Left ventricle myocardium inferior (tissue), 1 donor: Measurements from ENCODE around the gene PSAPL1. TPM values are rescaled to one million over a fixed set of nuclear protein-coding genes. Genes with fewer than 3 reads are reported as not detected.

Experiments
- DNase-seq: peaks from one replicate; pipeline ENCODE4 v3.0.0-alpha.2; 2020
- H3K27ac ChIP-seq: fragments of 200-600 bp; replicated peaks from 2 replicates; pipeline ENCODE4 v1.8.0; 2021
- H3K27me3 ChIP-seq: fragments of 200-600 bp; 2 replicates; pipeline ENCODE4 v1.8.0; 2021; ENCODE audit warnings: low read depth
- H3K36me3 ChIP-seq: fragments of 200-600 bp; 2 replicates; pipeline ENCODE4 v1.8.0; 2021
- H3K4me1 ChIP-seq: fragments of 200-600 bp; 2 replicates; pipeline ENCODE4 v1.8.0; 2021
- H3K4me3 ChIP-seq: fragments of 200-600 bp; 2 replicates; pipeline ENCODE4 v1.8.0; 2021; ENCODE audit warnings: mild to moderate bottlenecking, moderate library complexity
- H3K9me3 ChIP-seq: fragments of 200-600 bp; replicated peaks from 2 replicates; pipeline ENCODE4 v1.8.0; 2021
- intact Hi-C: fragments of 100-400 bp; cut with micrococcal nuclease; formaldehyde crosslinking; loops from one replicate; pipeline ENCODE4 v1.11.0; 2022
- total RNA-seq: library from RNA; stranded (reverse); fragmentation: NEBNext Ultra II Directional; extraction: Animal tissue kit (Norgen Biotek cat#: 25700); gene quantifications from one replicate; pipeline ENCODE4 v1.2.1, GENCODE V29; 2021
- TF ChIP-seq, protein P1 (sequence below): fragments of 200-600 bp; IDR thresholded peaks from 2 replicates; pipeline ENCODE4 v1.8.0; 2021; ENCODE audit warnings: antibody characterized with exemption, mild to moderate bottlenecking, borderline replicate concordance
- donor health status: DM: no; HTN: yes; CAD: no; lungs with severe emphysema.

The PSAPL1 gene
- total RNA-seq, 1 donor from 2014 or later: not detected

GRCh38 chr4:7422151-7422897, 12.4 kb downstream of the PSAPL1 start:
- TF ChIP-seq, protein P1, sequence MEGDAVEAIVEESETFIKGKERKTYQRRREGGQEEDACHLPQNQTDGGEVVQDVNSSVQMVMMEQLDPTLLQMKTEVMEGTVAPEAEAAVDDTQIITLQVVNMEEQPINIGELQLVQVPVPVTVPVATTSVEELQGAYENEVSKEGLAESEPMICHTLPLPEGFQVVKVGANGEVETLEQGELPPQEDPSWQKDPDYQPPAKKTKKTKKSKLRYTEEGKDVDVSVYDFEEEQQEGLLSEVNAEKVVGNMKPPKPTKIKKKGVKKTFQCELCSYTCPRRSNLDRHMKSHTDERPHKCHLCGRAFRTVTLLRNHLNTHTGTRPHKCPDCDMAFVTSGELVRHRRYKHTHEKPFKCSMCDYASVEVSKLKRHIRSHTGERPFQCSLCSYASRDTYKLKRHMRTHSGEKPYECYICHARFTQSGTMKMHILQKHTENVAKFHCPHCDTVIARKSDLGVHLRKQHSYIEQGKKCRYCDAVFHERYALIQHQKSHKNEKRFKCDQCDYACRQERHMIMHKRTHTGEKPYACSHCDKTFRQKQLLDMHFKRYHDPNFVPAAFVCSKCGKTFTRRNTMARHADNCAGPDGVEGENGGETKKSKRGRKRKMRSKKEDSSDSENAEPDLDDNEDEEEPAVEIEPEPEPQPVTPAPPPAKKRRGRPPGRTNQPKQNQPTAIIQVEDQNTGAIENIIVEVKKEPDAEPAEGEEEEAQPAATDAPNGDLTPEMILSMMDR: no peak
- H3K36me3 ChIP-seq: no peaks in the 10 kb centered on the region
- H3K4me3 ChIP-seq: no peak overlapping the region
- no peaks in the 10 kb centered on the region for H3K9me3 ChIP-seq
- intact Hi-C loops: no loop called here
- DNase-seq: peak; percentile 8
- H3K4me1 ChIP-seq: no peaks in the 10 kb centered on the region
- peaks cover 15% of the 10 kb centered on the region for H3K27me3 ChIP-seq
- H3K27ac ChIP-seq: no peak overlapping the region

DNA sequence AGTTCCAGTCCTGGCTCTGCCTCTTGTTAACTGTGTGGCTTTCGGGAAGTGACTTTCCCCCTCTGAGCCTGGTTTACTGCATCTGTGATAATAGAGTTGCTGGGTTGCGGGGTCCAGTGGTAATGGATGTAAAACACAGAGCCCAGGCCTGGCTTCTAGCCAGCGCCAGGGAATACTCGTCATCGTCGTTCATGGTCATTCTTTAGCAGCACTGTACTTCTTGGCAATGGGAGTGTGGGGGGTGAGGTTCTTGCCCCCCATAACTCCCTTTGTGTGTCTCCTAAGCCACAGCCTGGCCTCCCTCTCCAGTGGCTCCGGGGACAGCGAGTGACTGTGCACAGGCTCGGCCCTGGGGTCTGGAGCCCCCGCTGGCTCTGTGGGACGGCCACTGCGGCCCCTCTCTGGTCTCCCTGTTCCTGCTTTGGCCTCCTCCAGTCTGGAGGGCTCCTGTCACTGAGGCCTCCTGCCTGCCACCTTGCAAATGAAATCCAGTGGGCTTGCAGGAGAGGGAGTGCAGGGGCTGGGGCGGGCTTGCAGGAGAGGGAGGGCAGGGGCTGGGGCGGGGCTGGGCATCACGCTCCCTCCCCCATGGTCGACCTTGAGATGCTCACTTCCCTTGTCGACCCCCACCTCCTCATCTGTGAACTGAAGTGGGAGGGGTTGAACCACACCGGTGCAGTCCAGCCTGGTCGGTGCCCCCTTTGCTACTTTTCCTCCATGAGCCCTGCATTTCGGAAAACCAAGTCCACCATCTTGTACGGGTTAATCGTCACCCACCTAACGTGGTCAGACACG, 13.2 kb downstream of the PSAPL1 start:
- DNase-seq: peak; percentile 4
- H3K27ac ChIP-seq: no peak overlapping the region
- H3K9me3 ChIP-seq: no peaks in the 10 kb centered on the region
- intact Hi-C loops: no loop called here
- no peak overlapping the region for H3K4me3 ChIP-seq
- H3K36me3 ChIP-seq: no peaks in the 10 kb centered on the region
- peaks cover 15% of the 10 kb centered on the region for H3K27me3 ChIP-seq
- TF ChIP-seq, protein P1: no peak
- H3K4me1 ChIP-seq: no peaks in the 10 kb centered on the region

- Histone ChIP-seq H3K4me1 (no peaks in the 10 kb centered on the region), H3K4me3 (no peak overlapping the region), H3K27me3 (peaks cover 15% of the 10 kb centered on the region), H3K27ac (no peak overlapping the region), H3K36me3 (no peaks in the 10 kb centered on the region), H3K9me3 (no peaks in the 10 kb centered on the region)
- TF ChIP-seq, protein P1: no peak
- DNase-seq: peak; percentile 9
- intact Hi-C loops: no loop called here
These were observed 14.1 kb downstream of the PSAPL1 start for GRCh38 chr4:7420661-7421040.

DNA sequence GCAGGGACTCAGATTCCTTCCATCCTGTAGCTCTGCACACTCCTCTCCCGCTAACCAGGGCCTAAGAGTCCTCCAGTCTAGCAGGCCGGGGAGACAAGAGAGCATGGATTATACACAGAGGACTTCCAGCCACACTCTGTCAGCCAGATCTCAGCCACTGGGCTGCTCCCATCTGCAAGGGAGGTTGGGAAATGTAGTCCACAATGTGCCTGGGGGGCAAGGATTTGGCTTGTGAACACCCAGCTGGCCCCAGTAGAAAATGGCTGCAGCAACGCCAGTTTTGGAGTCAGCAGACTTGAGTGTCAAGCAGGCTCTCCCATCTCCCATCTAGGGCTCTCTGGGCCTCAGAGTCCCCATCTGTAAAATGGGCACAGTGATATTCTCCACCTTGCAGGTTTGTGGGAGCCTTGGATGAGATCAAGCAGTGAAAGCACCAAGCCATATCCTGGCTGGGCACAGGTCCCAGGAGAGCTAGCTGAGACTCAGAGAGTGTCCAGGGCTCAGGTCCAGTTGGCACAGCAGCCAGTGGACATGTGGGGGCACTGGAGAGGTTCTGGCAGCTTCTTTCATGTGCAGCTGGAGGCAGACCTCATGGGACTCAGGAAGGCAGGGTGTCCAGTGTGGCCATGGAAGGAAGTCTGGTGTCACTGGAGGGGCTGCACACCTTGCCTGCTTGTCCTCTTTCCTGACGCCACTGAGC, 14.6 kb downstream of the PSAPL1 start:
- H3K4me1 ChIP-seq: no peaks in the 10 kb centered on the region
- TF ChIP-seq, protein P1: no peak
- peak; percentile 1 for DNase-seq
- peaks cover 15% of the 10 kb centered on the region for H3K27me3 ChIP-seq
- intact Hi-C loops: no loop called here
- no peaks in the 10 kb centered on the region for H3K36me3 ChIP-seq
- no peak overlapping the region for H3K27ac ChIP-seq
- no peaks in the 10 kb centered on the region for H3K9me3 ChIP-seq
- H3K4me3 ChIP-seq: no peak overlapping the region

- intact Hi-C loops: no loop called here
- peaks cover 24% of the 10 kb centered on the region for H3K27me3 ChIP-seq
- H3K27ac ChIP-seq: no peak overlapping the region
- no peaks in the 10 kb centered on the region for H3K4me1 ChIP-seq
- H3K9me3 ChIP-seq: no peaks in the 10 kb centered on the region
- no peaks in the 10 kb centered on the region for H3K36me3 ChIP-seq
- peak; percentile 1 for DNase-seq
- H3K4me3 ChIP-seq: no peak overlapping the region
- TF ChIP-seq, protein P1: no peak
These were observed 16.4 kb downstream of the PSAPL1 start for GRCh38 chr4:7418131-7418943.
